HG02588 (cell line): ENCODE results near the gene PDCD7.

Source experiments
- ATAC-seq: cut with Tn5 transposase; IDR thresholded peaks from one replicate; pipeline ENCODE4 v1.9.1; 2021; ENCODE audit warnings: mild to moderate bottlenecking, moderate library complexity; ENCODE audit not compliant: unreplicated experiment

The PDCD7 gene

DNA sequence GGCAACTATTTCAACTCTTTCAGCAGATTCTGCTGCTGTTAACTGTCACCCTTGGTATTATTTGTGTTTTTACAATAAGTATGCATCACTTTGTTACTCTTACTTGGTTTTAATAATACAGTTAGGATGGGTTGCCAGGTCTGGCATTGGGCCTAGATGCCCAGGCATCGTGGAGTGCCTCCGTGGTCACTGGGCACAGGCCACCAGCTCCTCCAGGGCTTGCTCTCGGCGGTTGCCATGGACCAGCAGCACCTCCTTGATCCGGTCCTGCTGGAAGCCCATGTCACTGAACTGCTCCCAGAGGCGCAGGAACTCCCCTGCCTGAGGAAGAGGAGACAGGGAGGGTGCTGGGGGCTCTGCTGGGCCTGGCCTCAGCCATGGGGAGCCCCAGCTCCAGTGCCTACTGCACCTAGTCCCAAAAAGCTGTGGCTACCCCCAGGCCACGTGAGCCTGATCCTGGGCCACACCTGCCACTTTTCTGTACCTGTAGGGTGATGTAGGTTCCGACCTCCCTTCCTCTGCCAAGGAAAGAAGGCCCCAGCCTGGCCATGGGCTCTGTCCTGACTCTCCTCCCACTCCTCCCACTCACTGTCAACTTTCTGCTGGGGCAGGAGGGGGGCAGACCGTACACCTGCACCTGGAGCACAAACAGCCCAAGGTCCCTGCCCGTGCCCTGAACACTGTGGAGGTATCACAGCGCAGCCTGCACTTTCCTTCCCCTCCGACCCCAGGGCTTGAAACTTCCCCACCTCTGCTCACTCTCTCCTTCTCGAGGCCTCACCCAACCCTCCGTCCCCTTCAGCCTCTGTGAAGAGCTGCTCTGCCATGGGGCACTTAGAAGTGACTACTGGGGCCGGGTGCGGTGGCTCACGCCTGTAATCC is 40.5 kb downstream of the PDCD7 start:
- no peak for ATAC-seq

GRCh38 chr15:65091946-65092770 is 41.5 kb downstream of the PDCD7 start:
- ATAC-seq: no peak

GRCh38 chr15:65089206-65089824 is 44.3 kb downstream of the PDCD7 start:
- ATAC-seq: no peak

DNA sequence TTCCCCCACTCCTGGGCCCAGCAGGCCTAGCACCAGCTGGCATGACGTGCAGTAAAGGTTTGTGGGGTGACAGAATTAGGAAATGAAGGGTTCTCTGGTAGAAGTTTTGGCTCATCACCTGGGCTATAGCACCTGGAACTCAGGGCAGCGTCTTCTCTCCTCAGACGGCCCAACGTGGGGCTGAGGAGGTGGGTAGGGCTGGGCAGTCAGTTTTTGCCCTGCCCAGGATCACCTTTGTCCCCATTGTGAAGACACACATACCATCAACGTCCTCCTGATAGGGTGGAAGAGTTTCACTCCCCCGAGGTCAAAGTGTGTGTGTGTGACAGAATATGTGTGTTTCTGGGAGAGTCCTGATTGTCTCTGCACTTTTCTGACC is 45.0 kb downstream of the PDCD7 start:
- no peak for ATAC-seq

- no peak for ATAC-seq
Observed at GRCh38 chr15:65087873-65088642, 45.5 kb downstream of the PDCD7 start.

GRCh38 chr15:65087411-65087810 is 46.2 kb downstream of the PDCD7 start:
- ATAC-seq: no peak

- ATAC-seq: no peak
Observed at GRCh38 chr15:65086680-65087111, 46.9 kb downstream of the PDCD7 start.

DNA sequence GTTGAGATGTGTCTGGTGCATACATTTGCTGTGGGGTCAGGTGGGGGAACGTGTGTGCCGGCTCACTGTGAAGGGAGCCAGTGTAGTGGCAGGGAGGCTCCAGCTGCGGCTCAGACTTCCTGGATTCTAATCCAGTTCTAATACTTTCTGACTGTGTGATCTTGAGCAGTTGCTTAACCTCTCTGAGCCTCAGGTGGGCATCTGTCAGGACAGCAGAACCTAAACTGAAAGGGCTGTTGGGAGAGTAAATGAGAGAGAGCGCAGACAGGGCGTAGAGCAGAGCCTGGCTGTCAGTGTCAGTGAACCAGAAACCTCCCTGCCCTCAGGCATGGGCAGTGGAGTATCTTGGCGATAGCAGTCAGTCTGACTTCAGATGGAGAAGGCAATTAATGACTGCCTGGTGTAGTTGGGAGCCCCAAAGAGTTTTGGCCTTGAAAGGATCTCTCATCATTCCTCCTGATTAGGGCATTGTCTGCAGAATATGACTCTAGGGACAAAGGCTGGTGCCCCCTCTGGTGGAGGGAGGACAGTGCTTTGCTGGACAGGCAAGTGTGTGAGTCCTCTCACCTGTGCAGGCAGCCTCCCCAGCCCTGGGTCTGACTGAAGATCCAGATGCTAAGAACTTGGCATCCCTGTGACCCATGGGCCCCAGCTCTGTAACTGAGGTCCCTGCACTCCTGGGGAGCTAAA is 47.5 kb downstream of the PDCD7 start:
- ATAC-seq: no peak

DNA sequence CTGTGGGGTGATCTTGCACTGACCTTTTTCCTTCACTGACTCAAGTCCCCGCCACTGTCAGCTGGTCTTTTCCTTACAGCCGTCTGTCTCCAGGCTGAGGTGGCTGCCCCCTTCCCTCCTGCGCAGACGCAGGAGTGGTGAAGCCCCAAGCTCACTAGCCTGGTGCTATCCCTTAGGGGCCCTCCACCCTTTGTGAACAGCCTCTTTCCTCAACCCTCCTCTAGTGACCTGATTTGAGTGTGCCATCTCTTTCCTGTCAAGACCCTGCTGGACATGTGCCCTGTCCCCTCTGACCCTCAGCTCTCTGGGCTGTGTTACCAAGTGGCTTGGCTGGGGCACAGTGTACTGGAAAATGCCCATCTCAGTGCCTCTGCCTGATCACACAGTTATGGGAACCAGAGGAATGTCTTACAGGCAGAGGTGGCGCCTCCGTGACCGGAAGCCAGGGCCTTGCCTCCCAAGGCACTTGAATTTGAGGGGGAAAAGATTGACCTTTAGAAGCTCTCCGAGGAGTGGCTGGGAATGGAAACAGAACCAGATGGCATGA is 48.3 kb downstream of the PDCD7 start:
- ATAC-seq: no peak

GRCh38 chr15:65084500-65085206 is 49.0 kb downstream of the PDCD7 start:
- no peak for ATAC-seq

GRCh38 chr15:65083262-65083701 is 50.3 kb downstream of the PDCD7 start:
- no peak for ATAC-seq

- ATAC-seq: no peak
Observed at GRCh38 chr15:65082303-65082953, 51.2 kb downstream of the PDCD7 start.

DNA sequence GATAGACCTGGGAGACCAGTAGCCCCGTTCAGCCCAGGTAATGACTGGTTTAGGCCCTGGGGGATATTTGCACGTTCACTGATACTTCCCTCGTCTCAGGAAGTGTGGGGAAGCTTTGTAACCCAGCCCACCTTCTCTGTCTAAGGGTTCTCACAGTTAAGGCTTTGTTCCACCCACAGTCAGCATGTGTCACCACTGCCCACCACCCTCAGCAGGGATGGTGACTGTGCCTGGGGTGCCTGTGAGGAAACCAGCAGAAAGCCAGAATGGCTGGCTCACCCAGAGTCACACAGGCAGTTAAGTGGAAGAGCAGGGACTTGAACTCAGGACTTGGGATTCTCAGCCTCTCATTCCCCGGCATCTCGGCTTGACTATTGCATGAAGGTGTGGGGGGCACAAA is 51.9 kb downstream of the PDCD7 start:
- ATAC-seq: no peak

DNA sequence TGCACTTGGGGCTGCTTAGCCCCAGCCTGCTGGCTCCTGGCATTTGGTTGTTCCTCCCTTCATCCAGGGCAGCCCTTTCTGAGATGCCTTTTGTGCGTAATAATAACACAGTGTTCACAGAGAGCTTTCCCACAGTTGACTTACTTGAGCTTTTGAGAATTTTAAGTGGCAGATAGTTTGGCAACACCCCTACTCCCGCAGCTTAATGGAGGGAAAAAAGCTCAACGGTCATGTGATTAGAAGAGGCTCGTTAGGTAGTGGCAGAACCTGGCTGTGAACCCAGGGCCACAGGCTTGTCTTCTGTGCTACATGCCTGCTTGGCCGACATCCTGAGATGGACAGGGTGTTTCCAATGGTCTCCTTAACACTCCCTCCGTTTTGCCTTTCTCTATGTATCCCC is 52.3 kb downstream of the PDCD7 start:
- no peak for ATAC-seq

DNA sequence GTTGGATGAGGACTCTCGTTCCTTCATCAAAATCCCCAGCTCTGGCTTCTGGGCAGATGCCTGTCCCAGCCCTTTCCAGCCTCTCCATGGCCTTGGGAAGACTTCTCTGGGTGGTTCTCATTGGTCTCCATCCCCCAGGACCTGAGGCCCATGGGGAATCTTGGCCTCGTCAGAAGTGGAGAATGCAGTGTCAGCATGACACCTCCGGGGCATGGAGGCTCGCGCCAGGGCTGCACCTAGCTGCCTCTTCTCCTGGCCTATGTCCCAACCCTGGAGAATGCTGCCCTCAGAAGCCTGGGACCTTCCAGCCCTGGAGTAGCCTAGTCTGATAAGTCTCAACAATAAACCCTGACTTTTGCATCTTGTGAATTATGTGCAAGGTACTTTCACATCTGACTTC is 54.0 kb downstream of the PDCD7 start:
- ATAC-seq: no peak

- no peak for ATAC-seq
Observed at GRCh38 chr15:65077981-65078352, 55.6 kb downstream of the PDCD7 start.

DNA sequence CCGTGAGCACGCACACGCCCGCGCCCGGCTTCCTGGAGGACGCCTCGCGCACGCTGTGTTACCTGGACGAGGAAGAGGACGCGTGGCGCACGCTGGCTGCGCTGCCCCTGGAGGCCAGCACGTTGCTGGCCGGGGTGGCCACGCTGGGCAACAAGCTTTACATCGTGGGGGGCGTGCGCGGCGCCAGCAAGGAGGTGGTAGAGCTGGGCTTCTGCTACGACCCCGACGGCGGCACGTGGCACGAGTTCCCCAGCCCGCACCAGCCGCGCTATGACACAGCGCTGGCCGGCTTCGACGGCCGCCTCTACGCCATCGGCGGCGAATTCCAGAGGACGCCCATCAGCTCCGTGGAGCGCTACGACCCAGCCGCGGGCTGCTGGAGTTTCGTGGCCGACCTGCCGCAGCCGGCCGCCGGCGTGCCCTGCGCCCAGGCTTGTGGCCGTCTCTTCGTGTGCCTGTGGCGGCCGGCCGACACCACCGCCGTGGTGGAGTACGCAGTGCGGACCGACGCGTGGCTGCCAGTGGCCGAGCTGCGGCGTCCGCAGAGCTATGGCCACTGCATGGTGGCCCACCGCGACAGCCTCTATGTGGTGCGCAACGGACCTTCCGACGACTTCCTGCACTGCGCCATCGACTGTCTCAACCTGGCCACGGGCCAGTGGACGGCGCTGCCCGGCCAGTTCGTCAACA is 56.2 kb downstream of the PDCD7 start:
- no peak for ATAC-seq
